K562 (cell line): Measurements from ENCODE around the gene TRIM25. TPM values are rescaled to one million over a fixed set of nuclear protein-coding genes. Genes with fewer than 3 reads are reported as not detected.
A peak's percentile ranks its signal among the peaks of the same experiment; 100 is the strongest.

Experiments
- BCL6 ChIP-seq: fragments of 250-450 bp; sonication (Bioruptor Pico); IDR thresholded peaks from 2 replicates; pipeline ENCODE4 v1.4.0; 2020
- CBX8 ChIP-seq: fragments of 200-600 bp; sonication (generic); IDR thresholded peaks from 2 replicates; pipeline ENCODE4 v1.6.1; 2012; ENCODE audit warnings: borderline replicate concordance, mixed run types, low read depth, mild to moderate bottlenecking, moderate library complexity, mixed read lengths, low read length, control low read depth, inconsistent platforms; ENCODE audit not compliant: poor library complexity, severe bottlenecking; ENCODE audit errors: extremely low read depth
- CEBPB ChIP-seq: fragments of 450-650 bp; IDR thresholded peaks from 2 replicates; pipeline ENCODE4 v1.6.1; 2016; ENCODE audit warnings: missing genetic modification characterization, missing compliant biosample characterization
- ELF4 ChIP-seq: fragments of 450-650 bp; formaldehyde crosslinking; IDR thresholded peaks from 2 replicates; pipeline ENCODE4 v1.4.0; 2022; ENCODE audit warnings: missing genetic modification characterization
- FOS ChIP-seq: IDR thresholded peaks from 3 replicates; pipeline ENCODE4 v1.6.1; 2011; ENCODE audit not compliant: insufficient read length; ENCODE audit errors: extremely low read depth
- HMG20B ChIP-seq: fragments of 250-450 bp; sonication (Bioruptor Pico); IDR thresholded peaks from 2 replicates; pipeline ENCODE4 v1.5.0; 2021; ENCODE audit warnings: mild to moderate bottlenecking
- HNRNPL ChIP-seq: fragments of 200-400 bp; formaldehyde crosslinking; IDR thresholded peaks from 2 replicates; pipeline ENCODE4 v1.6.1; 2017; ENCODE audit warnings: low read depth, mild to moderate bottlenecking, low read length
- MEIS2 ChIP-seq: fragments of 450-650 bp; IDR thresholded peaks from 2 replicates; pipeline ENCODE4 v1.6.1; 2014; ENCODE audit warnings: mild to moderate bottlenecking; ENCODE audit not compliant: partially characterized antibody
- MGA ChIP-seq: fragments of 450-650 bp; IDR thresholded peaks from 2 replicates; pipeline ENCODE4 v1.6.1; 2016; ENCODE audit warnings: mild to moderate bottlenecking, moderate library complexity
- SMAD2 ChIP-seq: fragments of 150-350 bp; IDR thresholded peaks from 2 replicates; pipeline ENCODE4 v1.6.1; 2014; ENCODE audit warnings: low read depth, mild to moderate bottlenecking, low read length
- SMARCA5 ChIP-seq: fragments of 450-650 bp; IDR thresholded peaks from 2 replicates; pipeline ENCODE4 v1.6.1; 2016
- ZFP1 ChIP-seq: fragments of 450-650 bp; formaldehyde crosslinking; IDR thresholded peaks from 2 replicates; pipeline ENCODE4 v1.4.0; 2020; ENCODE audit warnings: mild to moderate bottlenecking, mixed read lengths
- ZFP36 ChIP-seq: fragments of 150-350 bp; IDR thresholded peaks from 2 replicates; pipeline ENCODE4 v1.6.1; 2018; ENCODE audit warnings: low read length, low read depth; ENCODE audit not compliant: partially characterized antibody
- ZNF12 ChIP-seq: sonication (generic); formaldehyde crosslinking; IDR thresholded peaks from 2 replicates; pipeline ENCODE4 v1.4.0; 2020; ENCODE audit warnings: mild to moderate bottlenecking, missing genetic modification reagents
- ZNF212 ChIP-seq: fragments of 450-650 bp; formaldehyde crosslinking; IDR thresholded peaks from 2 replicates; pipeline ENCODE4 v1.4.0; 2020; ENCODE audit warnings: mild to moderate bottlenecking
- ZNF444 ChIP-seq: fragments of 250-450 bp; sonication (Bioruptor Pico); IDR thresholded peaks from 2 replicates; pipeline ENCODE4 v1.4.0; 2020; ENCODE audit warnings: mild to moderate bottlenecking, moderate library complexity
- ZNF445 ChIP-seq: fragments of 250-450 bp; sonication (Bioruptor Pico); IDR thresholded peaks from 2 replicates; pipeline ENCODE4 v1.4.0; 2020; ENCODE audit warnings: low read depth, mild to moderate bottlenecking, moderate library complexity
- polyA plus RNA-seq, 8 experiments: library from polyadenylated mRNA; depleted of rRNA in 4 of 8; stranded (reverse) in 5 of 8; unstranded in 3 of 8; fragments of >200 nt; fragmentation: Nextera tagmentation in 2 of 8; fragmentation: Illumina TruSeq in 1 of 8; extraction: Ambion mirVana in 2 of 8; extraction: Trizol in 1 of 8; gene quantifications; 2 replicates each; pipeline versions ENCODE4 v1.2.1 to v1.2.3, GENCODE V29; 2011 to 2014; ENCODE audit warnings: inconsistent platforms in 1 of 8, missing spikeins in 1 of 8
- total RNA-seq, 7 experiments: library from RNA; depleted of rRNA in 6 of 7; stranded (reverse); fragments of >200 nt in 6 of 7; fragmentation: Illumina TruSeq in 2 of 7; extraction: Trizol in 2 of 7; gene quantifications; 2 replicates each; pipeline versions ENCODE4 v1.2.1 to v1.2.3, GENCODE V29; 2011 to 2021; ENCODE audit warnings: low replicate concordance in 1 of 7
- TF ChIP-seq, protein P1 (sequence below): sonication (generic); formaldehyde crosslinking; IDR thresholded peaks from 2 replicates; pipeline ENCODE4 v1.9.0; 2022; ENCODE audit warnings: mild to moderate bottlenecking, missing genetic modification reagents

The TRIM25 gene
- total and polyA plus RNA-seq, 9 of the 15 experiments (the other 6 are each of a cell fraction or from before 2014, with no cell fraction given) = 5.9 to 49.5 (median 24.5) TPM

GRCh38 chr17:56909742-56910508 is 3.9 kb downstream of the TRIM25 start (continued):
- TF ChIP-seq MGA (peak; percentile 70), HMG20B (CRISPR knock-in tag) (no peak), ZNF445 (CRISPR knock-in tag) (no peak), SMARCA5 (no peak), ZFP36 (no peak), ZNF444 (CRISPR knock-in tag) (no peak), SMAD2 (no peak), FOS (no peak), BCL6 (CRISPR knock-in tag) (no peak), CEBPB (tag) (no peak), CBX8 (no peak), ZNF12 (CRISPR knock-in tag) (no peak), ZNF212 (no peak), ELF4 (CRISPR knock-in tag) (no peak), MEIS2 (peak; percentile 51), ZFP1 (0 out of 2 replicates have a peak, but pooled peaks have one; percentile 49), HNRNPL (no peak)
- TF ChIP-seq, protein P1, sequence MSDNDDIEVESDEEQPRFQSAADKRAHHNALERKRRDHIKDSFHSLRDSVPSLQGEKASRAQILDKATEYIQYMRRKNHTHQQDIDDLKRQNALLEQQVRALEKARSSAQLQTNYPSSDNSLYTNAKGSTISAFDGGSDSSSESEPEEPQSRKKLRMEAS = no peak
